ENCODE results near the gene DDX47.

DNA sequence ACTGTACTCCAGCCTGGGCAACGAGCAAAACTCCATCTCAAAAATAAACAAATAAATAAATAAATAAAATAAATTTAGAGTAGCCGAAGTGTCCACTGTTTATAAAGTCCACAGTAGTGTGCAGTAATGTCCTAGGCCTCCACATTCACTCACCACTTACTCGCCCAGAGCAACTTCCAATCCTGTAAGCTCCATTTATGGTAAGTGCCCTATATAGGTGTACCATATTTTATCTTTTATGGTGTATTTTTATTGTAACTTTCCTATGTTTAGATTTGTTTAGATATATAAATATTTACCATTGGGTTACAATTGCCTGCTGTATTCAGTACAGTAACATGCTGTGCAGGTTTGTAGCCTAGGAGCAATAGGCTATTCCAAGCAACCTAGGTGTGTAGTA, 40.3 kb downstream of the DDX47 start:
- TF ChIP-seq ZFX (IDR thresholded peaks at IDR 0.05; ENCODE audit: borderline replicate concordance), result no peak
- TF ChIP-seq, protein P1, sequence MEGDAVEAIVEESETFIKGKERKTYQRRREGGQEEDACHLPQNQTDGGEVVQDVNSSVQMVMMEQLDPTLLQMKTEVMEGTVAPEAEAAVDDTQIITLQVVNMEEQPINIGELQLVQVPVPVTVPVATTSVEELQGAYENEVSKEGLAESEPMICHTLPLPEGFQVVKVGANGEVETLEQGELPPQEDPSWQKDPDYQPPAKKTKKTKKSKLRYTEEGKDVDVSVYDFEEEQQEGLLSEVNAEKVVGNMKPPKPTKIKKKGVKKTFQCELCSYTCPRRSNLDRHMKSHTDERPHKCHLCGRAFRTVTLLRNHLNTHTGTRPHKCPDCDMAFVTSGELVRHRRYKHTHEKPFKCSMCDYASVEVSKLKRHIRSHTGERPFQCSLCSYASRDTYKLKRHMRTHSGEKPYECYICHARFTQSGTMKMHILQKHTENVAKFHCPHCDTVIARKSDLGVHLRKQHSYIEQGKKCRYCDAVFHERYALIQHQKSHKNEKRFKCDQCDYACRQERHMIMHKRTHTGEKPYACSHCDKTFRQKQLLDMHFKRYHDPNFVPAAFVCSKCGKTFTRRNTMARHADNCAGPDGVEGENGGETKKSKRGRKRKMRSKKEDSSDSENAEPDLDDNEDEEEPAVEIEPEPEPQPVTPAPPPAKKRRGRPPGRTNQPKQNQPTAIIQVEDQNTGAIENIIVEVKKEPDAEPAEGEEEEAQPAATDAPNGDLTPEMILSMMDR (IDR thresholded peaks at IDR 0.05), result no peak

Data from 22Rv1 (cell line).